ENCODE results near the gene DAZAP2.

DNA sequence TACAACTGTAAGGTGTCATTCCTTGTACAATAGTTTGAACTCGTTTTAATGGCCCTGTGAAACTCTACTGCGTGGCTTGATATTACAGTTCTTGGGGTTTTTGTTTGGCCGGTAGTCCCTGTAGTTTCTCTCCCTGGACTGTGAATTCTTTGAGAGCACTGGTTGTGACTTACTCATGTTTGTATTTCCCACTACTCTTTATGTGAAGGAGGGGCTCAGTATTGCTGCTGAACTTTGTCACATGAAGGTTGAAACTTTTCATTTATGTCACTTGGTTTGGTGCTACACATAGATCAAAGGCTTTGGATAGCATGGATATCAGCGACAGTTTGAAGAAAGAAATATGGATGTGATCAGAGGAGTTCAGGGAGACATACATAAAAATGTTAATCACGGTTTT, 19.3 kb upstream of the DAZAP2 start:
- TF ChIP-seq MAZ (IDR thresholded peaks at IDR 0.05; ENCODE audit: borderline replicate concordance, low read depth, low read length) (no peak), JUN (IDR thresholded peaks at IDR 0.05) (no peak), RAD21 (conservative IDR thresholded peaks at IDR 0.05 in 1 of 2, IDR thresholded peaks at IDR 0.05 in 1 of 2) (no peak), CEBPB (IDR thresholded peaks at IDR 0.05) (no peak), CTCF (IDR thresholded peaks at IDR 0.05) (no peak), NR3C1 (IDR thresholded peaks at IDR 0.05) (no peak), ZC3H11A (IDR thresholded peaks at IDR 0.05) (no peak), HDAC2 (IDR thresholded peaks at IDR 0.05) (no peak)
- TF ChIP-seq, protein P1, sequence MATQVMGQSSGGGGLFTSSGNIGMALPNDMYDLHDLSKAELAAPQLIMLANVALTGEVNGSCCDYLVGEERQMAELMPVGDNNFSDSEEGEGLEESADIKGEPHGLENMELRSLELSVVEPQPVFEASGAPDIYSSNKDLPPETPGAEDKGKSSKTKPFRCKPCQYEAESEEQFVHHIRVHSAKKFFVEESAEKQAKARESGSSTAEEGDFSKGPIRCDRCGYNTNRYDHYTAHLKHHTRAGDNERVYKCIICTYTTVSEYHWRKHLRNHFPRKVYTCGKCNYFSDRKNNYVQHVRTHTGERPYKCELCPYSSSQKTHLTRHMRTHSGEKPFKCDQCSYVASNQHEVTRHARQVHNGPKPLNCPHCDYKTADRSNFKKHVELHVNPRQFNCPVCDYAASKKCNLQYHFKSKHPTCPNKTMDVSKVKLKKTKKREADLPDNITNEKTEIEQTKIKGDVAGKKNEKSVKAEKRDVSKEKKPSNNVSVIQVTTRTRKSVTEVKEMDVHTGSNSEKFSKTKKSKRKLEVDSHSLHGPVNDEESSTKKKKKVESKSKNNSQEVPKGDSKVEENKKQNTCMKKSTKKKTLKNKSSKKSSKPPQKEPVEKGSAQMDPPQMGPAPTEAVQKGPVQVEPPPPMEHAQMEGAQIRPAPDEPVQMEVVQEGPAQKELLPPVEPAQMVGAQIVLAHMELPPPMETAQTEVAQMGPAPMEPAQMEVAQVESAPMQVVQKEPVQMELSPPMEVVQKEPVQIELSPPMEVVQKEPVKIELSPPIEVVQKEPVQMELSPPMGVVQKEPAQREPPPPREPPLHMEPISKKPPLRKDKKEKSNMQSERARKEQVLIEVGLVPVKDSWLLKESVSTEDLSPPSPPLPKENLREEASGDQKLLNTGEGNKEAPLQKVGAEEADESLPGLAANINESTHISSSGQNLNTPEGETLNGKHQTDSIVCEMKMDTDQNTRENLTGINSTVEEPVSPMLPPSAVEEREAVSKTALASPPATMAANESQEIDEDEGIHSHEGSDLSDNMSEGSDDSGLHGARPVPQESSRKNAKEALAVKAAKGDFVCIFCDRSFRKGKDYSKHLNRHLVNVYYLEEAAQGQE (IDR thresholded peaks at IDR 0.05), result no peak
